H9 (cell line): ENCODE data around the gene CADM1. TPM values are rescaled to one million over a fixed set of nuclear protein-coding genes. Genes with fewer than 3 reads are reported as not detected.

ENCODE experiments used
- DNase-seq: peaks from one replicate; pipeline ENCODE4 v3.0.0-alpha.2; 2017
- H2AFZ ChIP-seq: one replicate; pipeline ENCODE4 v1.6.1; 2013; ENCODE audit warnings: mild to moderate bottlenecking, low read length, control low read depth, moderate library complexity
- H2AK5ac ChIP-seq: 2 replicates; pipeline ENCODE4 v1.6.1; 2013; ENCODE audit warnings: low read length, control low read depth, mixed read lengths; ENCODE audit not compliant: insufficient read length
- H2BK120ac ChIP-seq: one replicate; pipeline ENCODE4 v1.6.1; 2013; ENCODE audit warnings: low read depth, mild to moderate bottlenecking, low read length, control low read depth, inconsistent platforms; ENCODE audit not compliant: poor library complexity, severe bottlenecking
- H2BK12ac ChIP-seq: 2 replicates; pipeline ENCODE4 v1.6.1; 2013; ENCODE audit warnings: low read length, control low read depth, mixed read lengths, low read depth; ENCODE audit not compliant: insufficient read length
- H2BK15ac ChIP-seq: 2 replicates; pipeline ENCODE4 v1.6.1; 2013; ENCODE audit warnings: low read depth, low read length, control low read depth
- H2BK20ac ChIP-seq: one replicate; pipeline ENCODE4 v1.6.1; 2013; ENCODE audit warnings: low read depth, mild to moderate bottlenecking, low read length, control low read depth, inconsistent platforms; ENCODE audit not compliant: poor library complexity, severe bottlenecking
- H2BK5ac ChIP-seq: 2 replicates; pipeline ENCODE4 v1.6.1; 2013; ENCODE audit warnings: low read length, control low read depth, mixed read lengths; ENCODE audit not compliant: insufficient read length
- H3K14ac ChIP-seq: 2 replicates; pipeline ENCODE4 v1.6.1; 2013; ENCODE audit warnings: low read length, control low read depth; ENCODE audit not compliant: insufficient read depth
- H3K18ac ChIP-seq: 2 replicates; pipeline ENCODE4 v1.6.1; 2013; ENCODE audit warnings: low read depth, mild to moderate bottlenecking, mixed read lengths, low read length, control low read depth; ENCODE audit not compliant: insufficient read length
- H3K23ac ChIP-seq: 2 replicates; pipeline ENCODE4 v1.6.1; 2013; ENCODE audit warnings: low read length, control low read depth, mixed read lengths, low read depth; ENCODE audit not compliant: insufficient read length
- H3K23me2 ChIP-seq: 2 replicates; pipeline ENCODE4 v1.6.1; 2013; ENCODE audit warnings: low read depth, mild to moderate bottlenecking, mixed read lengths, low read length, control low read depth; ENCODE audit not compliant: insufficient read length, poor library complexity, severe bottlenecking
- H3K27ac ChIP-seq: 2 replicates; pipeline ENCODE4 v1.5.1; 2013; ENCODE audit warnings: low read length, control low read depth, mixed read lengths, low read depth; ENCODE audit not compliant: insufficient read length
- H3K27me3 ChIP-seq: 2 replicates; pipeline ENCODE4 v1.6.1; 2013; ENCODE audit warnings: low read length, control low read depth, inconsistent platforms; ENCODE audit not compliant: insufficient read depth
- H3K4ac ChIP-seq: 2 replicates; pipeline ENCODE4 v1.6.1; 2013; ENCODE audit warnings: low read depth, mild to moderate bottlenecking, control low read depth, inconsistent platforms, low read length, moderate library complexity
- H3K4me1 ChIP-seq: 2 replicates; pipeline ENCODE4 v1.6.1; 2013; ENCODE audit warnings: low read length, control low read depth, inconsistent platforms; ENCODE audit not compliant: insufficient read depth
- H3K4me2 ChIP-seq: 2 replicates; pipeline ENCODE4 v1.6.1; 2013; ENCODE audit warnings: low read length, control low read depth, mixed read lengths; ENCODE audit not compliant: insufficient read length, insufficient read depth
- H3K56ac ChIP-seq: 2 replicates; pipeline ENCODE4 v1.6.1; 2013; ENCODE audit warnings: low read depth, mild to moderate bottlenecking, mixed read lengths, low read length, control low read depth; ENCODE audit not compliant: insufficient read length
- H3K79me1 ChIP-seq: 2 replicates; pipeline ENCODE4 v1.6.1; 2013; ENCODE audit warnings: low read depth, mild to moderate bottlenecking, moderate library complexity, low read length, control low read depth, inconsistent platforms; ENCODE audit not compliant: insufficient read depth, poor library complexity, severe bottlenecking
- H3K79me2 ChIP-seq: 2 replicates; pipeline ENCODE4 v1.6.1; 2013; ENCODE audit warnings: low read length, control low read depth, inconsistent platforms; ENCODE audit not compliant: insufficient read depth
- H3K9ac ChIP-seq: 2 replicates; pipeline ENCODE4 v1.6.1; 2013; ENCODE audit warnings: low read length, control low read depth, mixed read lengths; ENCODE audit not compliant: insufficient read length; ENCODE audit errors: extremely low read depth
- H3K9me3 ChIP-seq: one replicate; pipeline ENCODE4 v1.6.1; 2013; ENCODE audit warnings: low read depth, low read length, inconsistent platforms; ENCODE audit not compliant: control insufficient read depth
- H3T11ph ChIP-seq: one replicate; pipeline ENCODE4 v1.6.1; 2013; ENCODE audit warnings: mild to moderate bottlenecking, low read length, control low read depth, inconsistent platforms
- H4K20me1 ChIP-seq: one replicate; pipeline ENCODE4 v1.6.1; 2013; ENCODE audit not compliant: control insufficient read depth, insufficient read length, insufficient read depth
- H4K5ac ChIP-seq: 2 replicates; pipeline ENCODE4 v1.6.1; 2013; ENCODE audit warnings: low read depth, mild to moderate bottlenecking, mixed read lengths, low read length, control low read depth; ENCODE audit not compliant: insufficient read length
- H4K8ac ChIP-seq: replicated peaks from 2 replicates; pipeline ENCODE4 v1.6.1; 2013; ENCODE audit warnings: low read length, control low read depth, mixed read lengths, low read depth; ENCODE audit not compliant: insufficient read length
- H4K91ac ChIP-seq: 2 replicates; pipeline ENCODE4 v1.6.1; 2013; ENCODE audit warnings: low read depth, mild to moderate bottlenecking, moderate library complexity, mixed read lengths, low read length, control low read depth; ENCODE audit not compliant: insufficient read length
- H3K27ac Mint-ChIP-seq, 3 experiments: 2 replicates in 2 of 3; 3 replicates in 1 of 3; pipeline ENCODE4 v1.8.0; 2020 to 2021; ENCODE audit warnings: mixed read lengths in 3 of 3, mild to moderate bottlenecking in 1 of 3, moderate library complexity in 1 of 3
- H3K27me3 Mint-ChIP-seq: 2 replicates; pipeline ENCODE4 v1.8.0; 2021; ENCODE audit warnings: low read depth, mild to moderate bottlenecking, moderate library complexity, mixed read lengths
- H3K36me3 Mint-ChIP-seq, 3 experiments: 2 replicates in 2 of 3; 3 replicates in 1 of 3; pipeline ENCODE4 v1.8.0; 2020 to 2021; ENCODE audit warnings: low read depth in 3 of 3, mixed read lengths in 3 of 3; ENCODE audit not compliant: insufficient read depth in 1 of 3
- H3K4me1 Mint-ChIP-seq, 2 experiments: 2 replicates each; pipeline ENCODE4 v1.8.0; 2020; ENCODE audit warnings: mixed read lengths in 2 of 2
- H3K4me3 Mint-ChIP-seq, 2 experiments: 2 replicates in 1 of 2; 3 replicates in 1 of 2; pipeline ENCODE4 v1.8.0; 2020 to 2021; ENCODE audit warnings: mild to moderate bottlenecking in 2 of 2, mixed read lengths in 2 of 2, moderate library complexity in 1 of 2
- H3K9me3 Mint-ChIP-seq, 2 experiments: 2 replicates in 1 of 2; 3 replicates in 1 of 2; pipeline ENCODE4 v1.8.0; 2020; ENCODE audit warnings: mild to moderate bottlenecking in 2 of 2, mixed read lengths in 2 of 2, moderate library complexity in 1 of 2
- CTCF ChIP-seq: fragments of 200-600 bp; sonication (generic); conservative IDR thresholded peaks from 3 replicates; pipeline ENCODE4 v1.8.0; 2021; ENCODE audit warnings: antibody characterized with exemption, mild to moderate bottlenecking
- WGBS: extraction: QIAGEN DNeasy Blood & Tissue Kit; methylation state at CpG from one replicate; pipeline ENCODE4 v1.1.7; 2013; ENCODE audit warnings: missing lambda C conversion rate, low lambda C conversion rate, mixed read lengths; ENCODE audit not compliant: insufficient read length; ENCODE audit errors: extremely low coverage; 5-methylcytosine and 5-hydroxymethylcytosine counted together
- total RNA-seq: library from RNA; stranded (reverse); gene quantifications from 2 replicates; pipeline ENCODE4 v1.2.1, GENCODE V29; 2021

Gene CADM1
- total RNA-seq, 1 experiment from 2014 or later: 11.9 TPM

- WGBS: no CpG with 5 or more reads among the region's 3 CpGs
- Histone ChIP-seq H3K4me2 (no peak overlapping the region), H3K23me2 (no peaks in the 10 kb centered on the region), H3K27ac (no peak overlapping the region), H2BK5ac (no peak overlapping the region), H2BK15ac (no peak overlapping the region), H3K14ac (no peak overlapping the region), H3K79me2 (no peaks in the 10 kb centered on the region), H3K9me3 (no peaks in the 10 kb centered on the region), H2BK20ac (no peak overlapping the region), H3K27me3 (no peaks in the 10 kb centered on the region), H3K56ac (no peak overlapping the region), H2AFZ (no peak overlapping the region), H3T11ph (no peak overlapping the region), H3K79me1 (no peaks in the 10 kb centered on the region), H2AK5ac (no peak overlapping the region), H3K18ac (no peak overlapping the region), H3K4me1 (peaks cover 3% of the 10 kb centered on the region; the same call in 1 of the 2 replicates), H4K8ac (no peak overlapping the region), H3K23ac (no peak overlapping the region), H4K20me1 (no peaks in the 10 kb centered on the region), H3K4ac (no peak overlapping the region), H4K91ac (no peak overlapping the region), H2BK120ac (no peak overlapping the region), H2BK12ac (no peak overlapping the region), H4K5ac (no peak overlapping the region), H3K9ac (no peak overlapping the region)
- no peak overlapping the region for H3K27ac Mint-ChIP-seq
- no peak for DNase-seq
- no peak overlapping the region for H3K4me3 Mint-ChIP-seq
- no peaks in the 10 kb centered on the region for H3K36me3 Mint-ChIP-seq
- TF ChIP-seq CTCF: no peak
- H3K9me3 Mint-ChIP-seq: no peaks in the 10 kb centered on the region
- H3K4me1 Mint-ChIP-seq: peaks cover 19 to 20% of the 10 kb centered on the region in 2 experiments
- peaks cover 3% of the 10 kb centered on the region for H3K27me3 Mint-ChIP-seq
Observed at GRCh38 chr11:115463606-115464005, 40.6 kb downstream of the CADM1 start.
